ENCODE results near the gene RFPL3. TPM values are rescaled to one million over a fixed set of nuclear protein-coding genes. Genes with fewer than 3 reads are reported as not detected.
A peak's percentile ranks its signal among the peaks of the same experiment; 100 is the strongest.
"Not testable (repeated sequence)": the region's sequence is repeated elsewhere in the genome, so short reads cannot be mapped to it uniquely, and the experiment has no call there.

Gene RFPL3
- total RNA-seq, 1 experiment from 2014 or later = not detected

GRCh38 chr22:32355760-32356159 is 1.9 kb upstream of the RFPL3 start:
- Histone ChIP-seq H3K4me3 (ENCODE audit: low read length) (no peak overlapping the region), H2AFZ (ENCODE audit: low read length) (no peak overlapping the region), H3K4me1 (ENCODE audit: insufficient read depth, low read length) (no peaks in the 10 kb centered on the region), H3K9me2 (replicated peaks; ENCODE audit: low read length) (no peaks in the 10 kb centered on the region), H3K27me3 (ENCODE audit: low read length) (no peaks in the 10 kb centered on the region), H4K20me1 (ENCODE audit: low read length) (no peaks in the 10 kb centered on the region), H3K9ac (ENCODE audit: low read length) (no peak overlapping the region), H3K79me2 (ENCODE audit: low read length) (no peaks in the 10 kb centered on the region), H3K36me3 (ENCODE audit: low read depth, low read length) (no peaks in the 10 kb centered on the region), H3K9me3 (ENCODE audit: low read length) (no peaks in the 10 kb centered on the region), H3F3A (ENCODE audit: low read length, unreplicated experiment) (no peaks in the 10 kb centered on the region), H3K27ac (ENCODE audit: low read length) (no peak overlapping the region), H3K4me2 (ENCODE audit: low read length) (no peak overlapping the region)
- POLR2A ChIA-PET (ENCODE audit: unreplicated experiment) = no interaction called here
- ATAC-seq = peak; percentile 40; the same call in 1 of the 2 replicates
- CTCF ChIA-PET = no interaction called here
- peak; percentile 37 for DNase-seq
- no TSS peak for BruUV-seq (replicated peaks)
- TF ChIP-seq, protein P1, sequence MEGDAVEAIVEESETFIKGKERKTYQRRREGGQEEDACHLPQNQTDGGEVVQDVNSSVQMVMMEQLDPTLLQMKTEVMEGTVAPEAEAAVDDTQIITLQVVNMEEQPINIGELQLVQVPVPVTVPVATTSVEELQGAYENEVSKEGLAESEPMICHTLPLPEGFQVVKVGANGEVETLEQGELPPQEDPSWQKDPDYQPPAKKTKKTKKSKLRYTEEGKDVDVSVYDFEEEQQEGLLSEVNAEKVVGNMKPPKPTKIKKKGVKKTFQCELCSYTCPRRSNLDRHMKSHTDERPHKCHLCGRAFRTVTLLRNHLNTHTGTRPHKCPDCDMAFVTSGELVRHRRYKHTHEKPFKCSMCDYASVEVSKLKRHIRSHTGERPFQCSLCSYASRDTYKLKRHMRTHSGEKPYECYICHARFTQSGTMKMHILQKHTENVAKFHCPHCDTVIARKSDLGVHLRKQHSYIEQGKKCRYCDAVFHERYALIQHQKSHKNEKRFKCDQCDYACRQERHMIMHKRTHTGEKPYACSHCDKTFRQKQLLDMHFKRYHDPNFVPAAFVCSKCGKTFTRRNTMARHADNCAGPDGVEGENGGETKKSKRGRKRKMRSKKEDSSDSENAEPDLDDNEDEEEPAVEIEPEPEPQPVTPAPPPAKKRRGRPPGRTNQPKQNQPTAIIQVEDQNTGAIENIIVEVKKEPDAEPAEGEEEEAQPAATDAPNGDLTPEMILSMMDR (conservative IDR thresholded peaks at IDR 0.05; ENCODE audit: low read depth, low read length) = peak; percentile 43
- TF ChIP-seq EZH2phosphoT487 (IDR thresholded peaks at IDR 0.05; ENCODE audit: borderline replicate concordance, low read length) = no peak
- intact Hi-C loops (cut with micrococcal nuclease) = no loop called here

DNA sequence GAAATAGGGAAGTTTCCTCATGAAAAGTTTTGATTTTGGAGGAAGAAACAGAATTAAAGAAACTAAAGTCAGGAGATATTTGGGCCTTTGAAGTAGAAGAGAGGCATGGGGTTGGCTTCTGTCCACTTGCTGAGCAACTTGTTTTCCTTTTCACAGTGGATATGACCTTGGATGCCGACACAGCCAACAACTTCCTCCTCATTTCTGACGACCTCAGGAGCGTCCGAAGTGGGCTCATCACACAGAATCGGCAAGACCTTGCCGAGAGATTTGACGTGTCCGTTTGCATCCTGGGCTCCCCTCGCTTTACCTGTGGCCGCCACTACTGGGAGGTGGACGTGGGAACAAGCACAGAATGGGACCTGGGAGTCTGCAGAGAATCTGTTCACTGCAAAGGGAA is 2.4 kb downstream of the RFPL3 start:
- H3F3A ChIP-seq (ENCODE audit: low read length, unreplicated experiment); H3K27me3 ChIP-seq (ENCODE audit: low read length); CTCF ChIA-PET; H3K9me2 ChIP-seq (replicated peaks; ENCODE audit: low read length); H3K27ac ChIP-seq (ENCODE audit: low read length); H3K79me2 ChIP-seq (ENCODE audit: low read length); H3K4me1 ChIP-seq (ENCODE audit: insufficient read depth, low read length); H2AFZ ChIP-seq (ENCODE audit: low read length); H3K36me3 ChIP-seq (ENCODE audit: low read depth, low read length); intact Hi-C loops (cut with micrococcal nuclease); POLR2A ChIA-PET (ENCODE audit: unreplicated experiment); DNase-seq; H3K9ac ChIP-seq (ENCODE audit: low read length); H4K20me1 ChIP-seq (ENCODE audit: low read length); BruUV-seq (replicated peaks); H3K4me2 ChIP-seq (ENCODE audit: low read length); H3K4me3 ChIP-seq (ENCODE audit: low read length); ATAC-seq; H3K9me3 ChIP-seq (ENCODE audit: low read length): not testable (repeated sequence)

- Histone ChIP-seq H3K9ac (ENCODE audit: low read length) (no peak overlapping the region), H3K4me2 (ENCODE audit: low read length) (no peak overlapping the region), H3K9me3 (ENCODE audit: low read length) (no peaks in the 10 kb centered on the region), H3K4me1 (ENCODE audit: insufficient read depth, low read length) (no peaks in the 10 kb centered on the region), H4K20me1 (ENCODE audit: low read length) (no peaks in the 10 kb centered on the region), H3K79me2 (ENCODE audit: low read length) (no peaks in the 10 kb centered on the region), H2AFZ (ENCODE audit: low read length) (no peak overlapping the region), H3F3A (ENCODE audit: low read length, unreplicated experiment) (no peaks in the 10 kb centered on the region), H3K4me3 (ENCODE audit: low read length) (no peak overlapping the region), H3K36me3 (ENCODE audit: low read depth, low read length) (no peaks in the 10 kb centered on the region), H3K27ac (ENCODE audit: low read length) (no peak overlapping the region), H3K9me2 (replicated peaks; ENCODE audit: low read length) (no peaks in the 10 kb centered on the region), H3K27me3 (ENCODE audit: low read length) (no peaks in the 10 kb centered on the region)
- ATAC-seq (no peak), DNase-seq (no peak)
- BruUV-seq (replicated peaks) = no TSS peak
- CTCF ChIA-PET = no interaction called here
- POLR2A ChIA-PET (ENCODE audit: unreplicated experiment) = no interaction called here
- intact Hi-C loops (cut with micrococcal nuclease) = no loop called here
- TF ChIP-seq, protein P1 (conservative IDR thresholded peaks at IDR 0.05; ENCODE audit: low read depth, low read length) = no peak
- TF ChIP-seq EZH2phosphoT487 (IDR thresholded peaks at IDR 0.05; ENCODE audit: borderline replicate concordance, low read length) = no peak
- TF ChIP-seq EZH2 (IDR thresholded peaks at IDR 0.05; ENCODE audit: low read length, unreplicated experiment) = no peak
These were observed 3.6 kb downstream of the RFPL3 start for GRCh38 chr22:32361257-32361656.
